IPS-15b (cell line): ENCODE data around the gene CRABP2.

Experiments
- H3K27me3 ChIP-seq: one replicate; pipeline ENCODE4 v1.6.1; 2013; ENCODE audit warnings: low read length; ENCODE audit not compliant: control insufficient read depth, insufficient read depth
- H3K36me3 ChIP-seq: one replicate; pipeline ENCODE4 v1.6.1; 2013; ENCODE audit warnings: low read length; ENCODE audit not compliant: control insufficient read depth, insufficient read depth
- H3K4me1 ChIP-seq: one replicate; pipeline ENCODE4 v1.6.1; 2013; ENCODE audit warnings: mild to moderate bottlenecking, low read length; ENCODE audit not compliant: control insufficient read depth, insufficient read depth
- H3K4me3 ChIP-seq: one replicate; pipeline ENCODE4 v1.5.1; 2013; ENCODE audit warnings: low read depth, low read length
- H3K9ac ChIP-seq: one replicate; pipeline ENCODE4 v1.6.1; 2013; ENCODE audit warnings: low read depth, mild to moderate bottlenecking, low read length
- H3K9me3 ChIP-seq: one replicate; pipeline ENCODE4 v1.6.1; 2013; ENCODE audit warnings: mild to moderate bottlenecking, low read length; ENCODE audit not compliant: control insufficient read depth, insufficient read depth

CRABP2 gene

GRCh38 chr1:156652992-156653355 is 52.4 kb downstream of the CRABP2 start:
- no peak overlapping the region for H3K9ac ChIP-seq
- peaks cover 80% of the 10 kb centered on the region for H3K27me3 ChIP-seq
- no peak overlapping the region for H3K4me3 ChIP-seq
- H3K9me3 ChIP-seq: no peaks in the 10 kb centered on the region
- H3K4me1 ChIP-seq: no peaks in the 10 kb centered on the region
- no peaks in the 10 kb centered on the region for H3K36me3 ChIP-seq

- Histone ChIP-seq H3K4me3 (no peak overlapping the region), H3K4me1 (no peaks in the 10 kb centered on the region), H3K9me3 (no peaks in the 10 kb centered on the region), H3K36me3 (no peaks in the 10 kb centered on the region), H3K9ac (no peak overlapping the region), H3K27me3 (peaks cover 81% of the 10 kb centered on the region)
These were observed 53.0 kb downstream of the CRABP2 start for GRCh38 chr1:156652131-156652991.
